Skeletal muscle tissue (tissue), 4 donors: Measurements from ENCODE around the gene HOMER2. TPM values are rescaled to one million over a fixed set of nuclear protein-coding genes. Genes with fewer than 3 reads are reported as not detected.

Source experiments
- H3K27ac ChIP-seq: one replicate; pipeline ENCODE4 v1.7.0; 2013; ENCODE audit warnings: mild to moderate bottlenecking, low read depth, low read length, inconsistent platforms
- H3K27me3 ChIP-seq, 3 donors: one replicate each; pipeline ENCODE4 v1.7.0; 2013; ENCODE audit warnings: low read length in 3 of 3; ENCODE audit not compliant: control insufficient read depth in 3 of 3, insufficient read depth in 3 of 3
- H3K36me3 ChIP-seq, 3 donors: one replicate each; pipeline ENCODE4 v1.7.0; 2013; ENCODE audit warnings: low read length in 3 of 3; ENCODE audit not compliant: control insufficient read depth in 3 of 3, insufficient read depth in 3 of 3
- H3K4me1 ChIP-seq, 3 donors: one replicate each; pipeline ENCODE4 v1.7.0; 2013; ENCODE audit warnings: low read length in 3 of 3, mild to moderate bottlenecking in 3 of 3; ENCODE audit not compliant: control insufficient read depth in 3 of 3, insufficient read depth in 3 of 3
- H3K4me3 ChIP-seq, 3 donors: one replicate each; pipeline ENCODE4 v1.7.0; 2013; ENCODE audit warnings: low read length in 3 of 3
- H3K9ac ChIP-seq, 3 donors: one replicate each; pipeline ENCODE4 v1.7.0; 2013; ENCODE audit warnings: low read length in 3 of 3, mild to moderate bottlenecking in 3 of 3, moderate library complexity in 2 of 3, low read depth in 1 of 3
- H3K9me3 ChIP-seq, 3 donors: one replicate each; pipeline ENCODE4 v1.7.0; 2013; ENCODE audit warnings: low read length in 3 of 3; ENCODE audit not compliant: control insufficient read depth in 3 of 3
- total RNA-seq: library from RNA; depleted of rRNA; stranded (reverse); fragments of >200 nt; gene quantifications from one replicate; pipeline ENCODE4 v1.2.3, GENCODE V29; 2014
- donor health status: Osteomylitis.

HOMER2 gene
- total RNA-seq, 1 donor from 2014 or later, result 11.0 TPM

- Histone ChIP-seq H3K9me3 (no peaks in the 10 kb centered on the region), H3K4me1 (no peaks in the 10 kb centered on the region), H3K27me3 (no peaks in the 10 kb centered on the region), H3K4me3 (no peak overlapping the region), H3K9ac (no peak overlapping the region), H3K36me3 (peaks cover 0 to 16% (median 12%) of the 10 kb centered on the region in 3 donors), H3K27ac (no peak overlapping the region)
These were observed 93.6 kb downstream of the HOMER2 start for GRCh38 chr15:82858932-82859331.

- Histone ChIP-seq H3K27me3 (no peaks in the 10 kb centered on the region), H3K9ac (no peak overlapping the region), H3K4me3 (no peak overlapping the region), H3K4me1 (peaks cover 0 to 7% (median 0%) of the 10 kb centered on the region in 3 donors), H3K36me3 (peaks cover 6 to 33% (median 26%) of the 10 kb centered on the region in 3 donors), H3K9me3 (no peaks in the 10 kb centered on the region), H3K27ac (no peak overlapping the region)
These were observed 95.9 kb downstream of the HOMER2 start for GRCh38 chr15:82856397-82857170.

- Histone ChIP-seq H3K27ac (no peak overlapping the region), H3K4me3 (no peak overlapping the region), H3K36me3 (peaks cover 14 to 33% (median 32%) of the 10 kb centered on the region in 3 donors)
These were observed 97.0 kb downstream of the HOMER2 start for GRCh38 chr15:82855286-82856100.

GRCh38 chr15:82854554-82854953 is 98.0 kb downstream of the HOMER2 start:
- Histone ChIP-seq H3K27ac (no peak overlapping the region), H3K9me3 (no peaks in the 10 kb centered on the region), H3K4me1 (peaks cover 4 to 16% (median 8%) of the 10 kb centered on the region in 3 donors), H3K9ac (no peak overlapping the region), H3K4me3 (no peak overlapping the region), H3K27me3 (no peaks in the 10 kb centered on the region), H3K36me3 (peaks cover 19 to 38% (median 37%) of the 10 kb centered on the region in 3 donors)

More at GRCh38 chr15:82855286-82856100, 97.0 kb downstream of the HOMER2 start:
- H3K9me3 ChIP-seq, result no peaks in the 10 kb centered on the region
- H3K27me3 ChIP-seq, result no peaks in the 10 kb centered on the region
- H3K9ac ChIP-seq, result no peak overlapping the region
- peaks cover 0 to 7% (median 0%) of the 10 kb centered on the region in 3 donors for H3K4me1 ChIP-seq

- H3K4me3 ChIP-seq, result no peak overlapping the region
These were observed 99.5 kb downstream of the HOMER2 start for GRCh38 chr15:82852941-82853561.

GRCh38 chr15:82851981-82852511 is 100.5 kb downstream of the HOMER2 start:
- Histone ChIP-seq H3K36me3 (peaks cover 21 to 39% (median 36%) of the 10 kb centered on the region in 3 donors), H3K27ac (no peak overlapping the region), H3K4me3 (no peak overlapping the region), H3K27me3 (no peaks in the 10 kb centered on the region), H3K4me1 (peaks cover 7 to 29% (median 18%) of the 10 kb centered on the region in 3 donors), H3K9ac (no peak overlapping the region), H3K9me3 (no peaks in the 10 kb centered on the region)

More at GRCh38 chr15:82852941-82853561, 99.5 kb downstream of the HOMER2 start:
- no peaks in the 10 kb centered on the region for H3K27me3 ChIP-seq
- peaks cover 7 to 29% (median 18%) of the 10 kb centered on the region in 3 donors for H3K4me1 ChIP-seq
- H3K36me3 ChIP-seq, result peaks cover 19 to 30% (median 30%) of the 10 kb centered on the region in 3 donors
- no peak overlapping the region for H3K27ac ChIP-seq
- H3K9me3 ChIP-seq, result no peaks in the 10 kb centered on the region
- no peak overlapping the region for H3K9ac ChIP-seq

GRCh38 chr15:82851306-82851850 is 101.1 kb downstream of the HOMER2 start:
- no peak overlapping the region for H3K27ac ChIP-seq
- no peak overlapping the region for H3K9ac ChIP-seq
- peaks cover 7 to 29% (median 18%) of the 10 kb centered on the region in 3 donors for H3K4me1 ChIP-seq
- H3K4me3 ChIP-seq, result no peak overlapping the region
- H3K27me3 ChIP-seq, result no peaks in the 10 kb centered on the region
- H3K36me3 ChIP-seq, result peaks cover 21 to 42% (median 42%) of the 10 kb centered on the region in 3 donors
- no peaks in the 10 kb centered on the region for H3K9me3 ChIP-seq

- H3K27me3 ChIP-seq, result no peaks in the 10 kb centered on the region
- peaks cover 21 to 44% (median 42%) of the 10 kb centered on the region in 3 donors for H3K36me3 ChIP-seq
- H3K9me3 ChIP-seq, result no peaks in the 10 kb centered on the region
- H3K9ac ChIP-seq, result peak overlapping the region in 1 of 3 donors; percentile 70
- peaks cover 7 to 29% (median 18%) of the 10 kb centered on the region in 3 donors for H3K4me1 ChIP-seq
- H3K27ac ChIP-seq, result no peak overlapping the region
- H3K4me3 ChIP-seq, result no peak overlapping the region
These were observed 101.8 kb downstream of the HOMER2 start for GRCh38 chr15:82850731-82851130.
